A549 (cell line): ENCODE measurements around the gene SMARCB1. TPM values are rescaled to one million over a fixed set of nuclear protein-coding genes. Genes with fewer than 3 reads are reported as not detected.

Experiments used
- ATAC-seq, 2 experiments: fragments of 200-7000 bp in 1 of 2; fragments of >200 bp in 1 of 2; cut with Nextera tagmentation in 1 of 2; cut with Tn5 transposase in 1 of 2; 3 replicates each; pipeline versions ENCODE4 v1.8.0 to v1.9.1; 2018 to 2020; ENCODE audit warnings: mild to moderate bottlenecking in 1 of 2, moderate library complexity in 1 of 2
- CTCF ChIA-PET: fragments of 300-600 bp; sonication (Branson Sonifier 250); formaldehyde crosslinking; extraction: SDS; loops from one replicate; lab custom pipeline; 2021; ENCODE audit warnings: antibody characterized with exemption, inconsistent platforms; lab: Yijun Ruan, JAX
- POLR2A ChIA-PET: fragments of 350-600 bp; formaldehyde crosslinking; extraction: SDS; loops from one replicate; lab custom pipeline; 2021; ENCODE audit warnings: antibody characterized with exemption, inconsistent platforms; lab: Yijun Ruan, JAX
- DNase-seq, 2 experiments: peaks; one replicate each; pipeline versions ENCODE4 v3.0.0 to v3.0.0-alpha.2; 2011 to 2016; ENCODE audit warnings: low read depth in 1 of 2, low spot score in 1 of 2
- FAIRE-seq: peaks from 2 replicates; lab custom pipeline; 2011; peaks lifted over from hg19 to GRCh38; lab: Jason Lieb, UNC
- H3K27ac ChIP-seq, 2 experiments: fragments of >200 bp; sonication (Bioruptor Twin); formaldehyde crosslinking; 3 replicates each; pipeline ENCODE4 v1.5.1; 2016 to 2017
- H3K4me1 ChIP-seq: fragments of >200 bp; sonication (Bioruptor Twin); formaldehyde crosslinking; 3 replicates; pipeline ENCODE4 v1.6.1; 2016
- H3K4me2 ChIP-seq: fragments of >200 bp; sonication (Bioruptor Twin); formaldehyde crosslinking; 3 replicates; pipeline ENCODE4 v1.6.1; 2016
- H3K4me3 ChIP-seq: fragments of >200 bp; sonication (Bioruptor Twin); formaldehyde crosslinking; 3 replicates; pipeline ENCODE4 v1.5.1; 2016
- H3K9me3 ChIP-seq: fragments of >200 bp; sonication (Bioruptor Twin); formaldehyde crosslinking; 3 replicates; pipeline ENCODE4 v1.6.1; 2016
- ATOH8 ChIP-seq: fragments of 250-450 bp; sonication (Bioruptor Pico); IDR thresholded peaks from 2 replicates; pipeline ENCODE4 v1.5.0; 2020; ENCODE audit warnings: low read depth, mild to moderate bottlenecking, moderate library complexity
- BCL3 ChIP-seq: fragments of >200 bp; sonication (Bioruptor Twin); formaldehyde crosslinking; IDR thresholded peaks from 3 replicates; pipeline ENCODE4 v1.6.1; 2016
- BHLHE40 ChIP-seq: IDR thresholded peaks from 2 replicates; pipeline ENCODE4 v1.6.1; 2012; ENCODE audit warnings: low read depth, low read length, inconsistent platforms
- CBX8 ChIP-seq: fragments of 200-600 bp; sonication (generic); IDR thresholded peaks from 2 replicates; pipeline ENCODE4 v1.6.1; 2016
- CEBPB ChIP-seq, 2 experiments: fragments of >200 bp in 1 of 2; sonication (Bioruptor Twin) in 1 of 2; formaldehyde crosslinking in 1 of 2; IDR thresholded peaks; 2 replicates each; pipeline ENCODE4 v1.6.1; 2012 to 2016
- CTCF ChIP-seq: fragments of >200 bp; sonication (Bioruptor Twin); formaldehyde crosslinking; IDR thresholded peaks from 3 replicates; pipeline ENCODE4 v1.5.1; 2016
- EHF ChIP-seq: fragments of 250-450 bp; sonication (Bioruptor Pico); IDR thresholded peaks from 2 replicates; pipeline ENCODE4 v1.5.0; 2020; ENCODE audit warnings: mild to moderate bottlenecking
- EHMT2 ChIP-seq: fragments of 200-600 bp; sonication (generic); IDR thresholded peaks from 2 replicates; pipeline ENCODE4 v1.6.1; 2016; ENCODE audit warnings: antibody characterized with exemption, low read depth, mild to moderate bottlenecking, moderate library complexity
- ESRRA ChIP-seq: fragments of 150-350 bp; IDR thresholded peaks from 2 replicates; pipeline ENCODE4 v1.6.1; 2014; ENCODE audit warnings: mild to moderate bottlenecking, low read length, borderline replicate concordance
- FOSL2 ChIP-seq, 2 experiments: fragments of 450-650 bp in 1 of 2; fragments of >200 bp in 1 of 2; sonication (Bioruptor Twin) in 1 of 2; formaldehyde crosslinking; IDR thresholded peaks; 2 replicates each; pipeline versions ENCODE4 v1.5.0 to v1.6.1; 2016 to 2020; ENCODE audit warnings: mild to moderate bottlenecking in 1 of 2, moderate library complexity in 1 of 2
- FOXS1 ChIP-seq: fragments of 250-450 bp; sonication (Bioruptor Pico); IDR thresholded peaks from 2 replicates; pipeline ENCODE4 v1.5.0; 2020; ENCODE audit warnings: mild to moderate bottlenecking, moderate library complexity
- GATA3 ChIP-seq: IDR thresholded peaks from 2 replicates; pipeline ENCODE4 v1.6.1; 2012; ENCODE audit warnings: borderline replicate concordance
- HEYL ChIP-seq: fragments of 250-450 bp; sonication (Bioruptor Pico); IDR thresholded peaks from 2 replicates; pipeline ENCODE4 v1.8.0; 2021; ENCODE audit warnings: mild to moderate bottlenecking, moderate library complexity
- JUN ChIP-seq, 2 experiments: fragments of >200 bp; sonication (Bioruptor Twin); formaldehyde crosslinking; IDR thresholded peaks; 2 replicates in 1 of 2; 3 replicates in 1 of 2; pipeline ENCODE4 v1.6.1; 2016 to 2017
- MAX ChIP-seq: IDR thresholded peaks from 2 replicates; pipeline ENCODE4 v1.6.1; 2012
- MAZ ChIP-seq: fragments of 150-350 bp; IDR thresholded peaks from 2 replicates; pipeline ENCODE4 v1.6.1; 2014; ENCODE audit warnings: antibody characterized with exemption, low read depth, low read length, borderline replicate concordance
- NPAS2 ChIP-seq: fragments of 250-450 bp; sonication (Bioruptor Pico); IDR thresholded peaks from 2 replicates; pipeline ENCODE4 v1.8.0; 2022; ENCODE audit warnings: mild to moderate bottlenecking, moderate library complexity, borderline replicate concordance
- NR3C1 ChIP-seq: fragments of >200 bp; sonication (Bioruptor Twin); formaldehyde crosslinking; IDR thresholded peaks from 3 replicates; pipeline ENCODE4 v1.6.1; 2017
- PBX3 ChIP-seq: IDR thresholded peaks from 2 replicates; pipeline ENCODE4 v1.6.1; 2012
- POLR2AphosphoS2 ChIP-seq: conservative IDR thresholded peaks from 2 replicates; pipeline ENCODE4 v1.6.1; 2012; ENCODE audit warnings: low read length, improper control_type of control experiment, inconsistent platforms
- RAD21 ChIP-seq, 2 experiments: fragments of >200 bp in 1 of 2; sonication (Bioruptor Twin) in 1 of 2; formaldehyde crosslinking in 1 of 2; IDR thresholded peaks in 1 of 2; conservative IDR thresholded peaks in 1 of 2; 2 replicates in 1 of 2; 3 replicates in 1 of 2; pipeline ENCODE4 v1.6.1; 2012 to 2018; ENCODE audit warnings: inconsistent platforms in 1 of 2
- RARB ChIP-seq: fragments of 250-450 bp; sonication (Bioruptor Pico); IDR thresholded peaks from 2 replicates; pipeline ENCODE4 v1.8.0; 2021; ENCODE audit warnings: mild to moderate bottlenecking, moderate library complexity
- RCOR1 ChIP-seq: fragments of 150-350 bp; IDR thresholded peaks from 2 replicates; pipeline ENCODE4 v1.6.1; 2014; ENCODE audit warnings: antibody characterized with exemption, low read length, low read depth
- RNF2 ChIP-seq: fragments of 200-600 bp; sonication (generic); IDR thresholded peaks from 2 replicates; pipeline ENCODE4 v1.6.1; 2016; ENCODE audit warnings: low read depth, mild to moderate bottlenecking, antibody characterized with exemption, moderate library complexity, borderline replicate concordance
- SMC3 ChIP-seq: fragments of >200 bp; sonication (Bioruptor Twin); formaldehyde crosslinking; IDR thresholded peaks from 3 replicates; pipeline ENCODE4 v1.6.1; 2018; ENCODE audit warnings: inconsistent platforms
- TFCP2L1 ChIP-seq: fragments of 250-450 bp; sonication (Bioruptor Pico); IDR thresholded peaks from 2 replicates; pipeline ENCODE4 v1.5.0; 2021; ENCODE audit warnings: mild to moderate bottlenecking
- TP53 ChIP-seq: fragments of 250-450 bp; sonication (Bioruptor Pico); IDR thresholded peaks from 2 replicates; pipeline ENCODE4 v1.5.0; 2021; ENCODE audit warnings: mild to moderate bottlenecking, moderate library complexity
- ZFP36 ChIP-seq: fragments of 450-650 bp; IDR thresholded peaks from 2 replicates; pipeline ENCODE4 v1.6.1; 2014; ENCODE audit warnings: borderline replicate concordance; ENCODE audit not compliant: partially characterized antibody
- WGBS: methylation state at CpG from one replicate; pipeline ENCODE4 v1.1.6; 2017; ENCODE audit errors: missing lambda C conversion rate; 5-methylcytosine and 5-hydroxymethylcytosine counted together
- polyA plus RNA-seq, 4 experiments: library from polyadenylated mRNA; depleted of rRNA in 3 of 4; stranded (reverse); fragments of >200 nt; fragmentation: RNase III in 1 of 4; extraction: RNeasy Plus Mini Kit Qiagen cat#74134 plus additional on column Dnase treatment in 1 of 4; gene quantifications; 2 replicates in 3 of 4; 3 replicates in 1 of 4; pipeline ENCODE4 v1.2.3, GENCODE V29; 2011 to 2017

Gene SMARCB1
- polyA plus RNA-seq, 2 of the 4 experiments (the other 2 are of a cell fraction), result 65.6 to 133 TPM

- TF ChIP-seq CEBPB (IDR thresholded peaks at IDR 0.05) (no peak), FOXS1 (no peak), ESRRA (no peak), EHMT2 (no peak), MAX (no peak), NPAS2 (CRISPR knock-in tag) (no peak), TP53 (no peak), MAZ (no peak), RNF2 (no peak), RAD21 (conservative IDR thresholded peaks at IDR 0.05 in 1 of 2, IDR thresholded peaks at IDR 0.05 in 1 of 2) (no peak), RARB (CRISPR knock-in tag) (no peak), CBX8 (no peak), FOSL2 (IDR thresholded peaks at IDR 0.05) (no peak), FOSL2 (CRISPR knock-in tag; IDR thresholded peaks at IDR 0.05) (no peak), HEYL (CRISPR knock-in tag) (no peak), BCL3 (no peak), NR3C1 (no peak), PBX3 (no peak), POLR2AphosphoS2 (no peak), ATOH8 (CRISPR knock-in tag) (no peak)
- POLR2A ChIA-PET, result no interaction called here
- Histone ChIP-seq H3K4me1 (peaks cover 4% of the 10 kb centered on the region; the same call in 2 of the 3 replicates), H3K9me3 (no peaks in the 10 kb centered on the region), H3K27ac (no peak within 1 kb of the TSS), H3K4me3 (no peak within 1 kb of the TSS), H3K4me2 (no peak within 1 kb of the TSS)
- CTCF ChIA-PET, result interaction anchor here (0.7 to 2.1 kb wide), 4 partner anchors 9 to 1163 kb away, joined by 3 to 7 read pairs (median 4); partner anchors contain the start of gene CHCHD10
- DNase-seq (no peak), FAIRE-seq (no peak), ATAC-seq (no peak)
- 89% methylated on average over 12 of the region's 14 CpGs for WGBS
Measured at GRCh38 chr22:23754220-23754919, 32.4 kb upstream of the SMARCB1 start, which contains the start of gene VPREB3. Gene VPREB3 (minus strand): TSS chr22:23754425. CDS start chr22:23754363, 62 bp downstream.

- Histone ChIP-seq H3K27ac (no peak overlapping the region), H3K4me1 (peaks cover 1% of the 10 kb centered on the region; the same call in 2 of the 3 replicates), H3K4me2 (no peak overlapping the region), H3K9me3 (no peaks in the 10 kb centered on the region), H3K4me3 (no peak overlapping the region)
- no peak for TF ChIP-seq CTCF
- no peak for TF ChIP-seq BHLHE40
- TF ChIP-seq GATA3, result no peak
- no peak for TF ChIP-seq ZFP36
- TF ChIP-seq CBX8, result no peak
- TF ChIP-seq SMC3, result no peak
- TF ChIP-seq TFCP2L1 (CRISPR knock-in tag), result no peak
- TF ChIP-seq JUN (IDR thresholded peaks at IDR 0.05), result no peak
- no peak for TF ChIP-seq EHF (CRISPR knock-in tag)
- no peak for TF ChIP-seq TP53
- TF ChIP-seq RCOR1, result no peak
- TF ChIP-seq FOXS1, result no peak
- no peak for TF ChIP-seq CEBPB (IDR thresholded peaks at IDR 0.05)
- CTCF ChIA-PET, result interaction anchor here (1.2 to 2.1 kb wide), 2 partner anchors 13 to 94 kb away, joined by 4 to 7 read pairs; partner anchors contain the start of gene CHCHD10
- POLR2A ChIA-PET, result no interaction called here
- FAIRE-seq (no peak), DNase-seq (no peak), ATAC-seq (no peak)
- 68% methylated on average over 6 of the region's 6 CpGs for WGBS
Measured at GRCh38 chr22:23754980-23755636, 31.7 kb upstream of the SMARCB1 start.
